Urinary bladder (tissue), 4 donors: ENCODE measurements around the gene UGP2. TPM values are rescaled to one million over a fixed set of nuclear protein-coding genes. Genes with fewer than 3 reads are reported as not detected.
"Not testable (repeated sequence)": the region's sequence is repeated elsewhere in the genome, so short reads cannot be mapped to it uniquely, and the experiment has no call there.

Experiments used
- DNase-seq: peaks from one replicate; pipeline ENCODE4 v3.0.0-alpha.2; 2015; ENCODE audit errors: extremely low spot score
- H3K27ac ChIP-seq: one replicate; pipeline ENCODE4 v1.5.1; 2013; ENCODE audit warnings: low read depth, mild to moderate bottlenecking, moderate library complexity
- H3K36me3 ChIP-seq: one replicate; pipeline ENCODE4 v1.6.1; 2013; ENCODE audit warnings: mild to moderate bottlenecking, moderate library complexity; ENCODE audit not compliant: insufficient read depth
- H3K4me1 ChIP-seq: one replicate; pipeline ENCODE4 v1.6.1; 2013; ENCODE audit warnings: mild to moderate bottlenecking, moderate library complexity; ENCODE audit not compliant: insufficient read depth
- H3K4me3 ChIP-seq: one replicate; pipeline ENCODE4 v1.5.1; 2013; ENCODE audit warnings: low read depth, low read length
- WGBS: extraction: QIAGEN DNeasy Blood & Tissue Kit; methylation state at CpG from one replicate; pipeline ENCODE4 v1.1.7; 2013; 5-methylcytosine and 5-hydroxymethylcytosine counted together
- polyA plus RNA-seq: library from polyadenylated mRNA; stranded (reverse); fragments of 200-250 nt; gene quantifications from one replicate; pipeline ENCODE4 v1.2.3, GENCODE V29; 2013
- total RNA-seq: library from RNA; depleted of rRNA; stranded (reverse); fragments of >200 nt; gene quantifications from one replicate; pipeline ENCODE4 v1.2.3, GENCODE V29; 2014
- donor health status: healthy with polysubstance abuse.
- donor health status: healthy.

The UGP2 gene
- total and polyA plus RNA-seq, 2 donors = 134 to 158 TPM

GRCh38 chr2:63844616-63845015, 2.9 kb downstream of the UGP2 start:
- DNase-seq = no peak
- 76% methylated on average over 3 of the region's 3 CpGs for WGBS
- Histone ChIP-seq H3K27ac (no peak overlapping the region), H3K4me3 (no peak overlapping the region), H3K4me1 (peaks cover 2% of the 10 kb centered on the region), H3K36me3 (no peaks in the 10 kb centered on the region)

- H3K27ac ChIP-seq = no peak overlapping the region
- no peaks in the 10 kb centered on the region for H3K36me3 ChIP-seq
- WGBS = 91% methylated on average over 3 of the region's 3 CpGs
- H3K4me3 ChIP-seq = no peak overlapping the region
- no peak for DNase-seq
- H3K4me1 ChIP-seq = peaks cover 2% of the 10 kb centered on the region
Measured at GRCh38 chr2:63845866-63846265, 4.2 kb downstream of the UGP2 start.

GRCh38 chr2:63846487-63846886, 4.8 kb downstream of the UGP2 start:
- WGBS = 25% methylated on average over 1 of the region's 1 CpG

DNA sequence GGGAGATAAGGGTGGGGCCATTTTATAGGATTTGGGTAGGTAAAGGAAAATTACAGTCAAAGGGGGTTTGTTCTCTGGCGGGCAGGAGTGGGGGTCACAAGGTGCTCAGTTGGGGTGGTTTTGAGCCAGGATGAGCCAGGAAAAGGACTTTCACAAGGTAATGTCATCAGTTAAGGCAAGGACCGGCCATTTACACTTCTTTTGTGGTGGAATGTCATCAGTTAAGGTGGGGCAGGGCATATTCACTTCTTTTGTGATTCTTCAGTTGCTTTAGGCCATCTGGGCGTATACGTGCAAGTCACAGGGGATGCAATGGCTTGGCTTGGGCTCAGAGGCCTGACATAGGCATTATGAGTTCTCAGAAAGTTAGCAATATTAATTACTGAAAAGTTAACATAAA, 5.9 kb downstream of the UGP2 start:
- WGBS = 95% methylated on average over 4 of the region's 4 CpGs
- not testable (repeated sequence) for H3K27ac ChIP-seq, H3K4me3 ChIP-seq, DNase-seq, H3K4me1 ChIP-seq, H3K36me3 ChIP-seq

More at GRCh38 chr2:63846487-63846886, 4.8 kb downstream of the UGP2 start:
- Histone ChIP-seq H3K4me1 (peaks cover 2% of the 10 kb centered on the region), H3K27ac (no peak overlapping the region), H3K36me3 (no peaks in the 10 kb centered on the region), H3K4me3 (no peak overlapping the region)
- DNase-seq = no peak

GRCh38 chr2:63849381-63850203, 7.9 kb downstream of the UGP2 start:
- Histone ChIP-seq H3K36me3 (no peaks in the 10 kb centered on the region), H3K27ac (no peak overlapping the region), H3K4me3 (no peak overlapping the region), H3K4me1 (no peaks in the 10 kb centered on the region)
- no peak for DNase-seq
- WGBS = 46% methylated on average over 7 of the region's 7 CpGs

DNA sequence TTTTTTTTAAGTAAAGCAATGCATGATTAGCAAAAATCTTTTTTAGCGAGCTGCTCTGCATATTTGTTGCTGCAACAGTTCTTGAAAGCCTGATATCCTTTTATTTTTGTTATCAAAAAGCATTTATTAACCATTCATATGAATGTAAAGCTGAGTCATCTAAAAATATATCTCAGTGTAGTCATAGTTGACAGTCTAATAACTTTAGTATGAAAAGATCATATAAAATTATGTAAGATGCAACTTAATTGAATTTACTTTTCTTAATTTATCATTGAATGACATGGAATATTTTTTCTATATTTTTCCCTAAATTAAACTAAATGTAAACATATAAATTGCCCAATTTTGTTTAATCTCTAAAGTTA, 8.5 kb downstream of the UGP2 start:
- WGBS = 50% methylated on average over 1 of the region's 1 CpG
- no peaks in the 10 kb centered on the region for H3K36me3 ChIP-seq
- H3K4me1 ChIP-seq = no peaks in the 10 kb centered on the region
- no peak overlapping the region for H3K4me3 ChIP-seq
- no peak overlapping the region for H3K27ac ChIP-seq
- no peak for DNase-seq

GRCh38 chr2:63850649-63851048, 9.0 kb downstream of the UGP2 start:
- no peak overlapping the region for H3K4me3 ChIP-seq
- H3K4me1 ChIP-seq = no peaks in the 10 kb centered on the region
- no peak for DNase-seq
- no peaks in the 10 kb centered on the region for H3K36me3 ChIP-seq
- H3K27ac ChIP-seq = no peak overlapping the region

- DNase-seq = no peak
- no peak overlapping the region for H3K27ac ChIP-seq
- no peaks in the 10 kb centered on the region for H3K36me3 ChIP-seq
- H3K4me3 ChIP-seq = no peak overlapping the region
- no peaks in the 10 kb centered on the region for H3K4me1 ChIP-seq
- 94% methylated on average over 1 of the region's 1 CpG for WGBS
Measured at GRCh38 chr2:63851691-63852311, 10.1 kb downstream of the UGP2 start.

- H3K36me3 ChIP-seq = no peaks in the 10 kb centered on the region
- no peak for DNase-seq
- H3K4me1 ChIP-seq = no peaks in the 10 kb centered on the region
- 84% methylated on average over 4 of the region's 4 CpGs for WGBS
- no peak overlapping the region for H3K4me3 ChIP-seq
- no peak overlapping the region for H3K27ac ChIP-seq
Measured at GRCh38 chr2:63853527-63854310, 12.0 kb downstream of the UGP2 start.

DNA sequence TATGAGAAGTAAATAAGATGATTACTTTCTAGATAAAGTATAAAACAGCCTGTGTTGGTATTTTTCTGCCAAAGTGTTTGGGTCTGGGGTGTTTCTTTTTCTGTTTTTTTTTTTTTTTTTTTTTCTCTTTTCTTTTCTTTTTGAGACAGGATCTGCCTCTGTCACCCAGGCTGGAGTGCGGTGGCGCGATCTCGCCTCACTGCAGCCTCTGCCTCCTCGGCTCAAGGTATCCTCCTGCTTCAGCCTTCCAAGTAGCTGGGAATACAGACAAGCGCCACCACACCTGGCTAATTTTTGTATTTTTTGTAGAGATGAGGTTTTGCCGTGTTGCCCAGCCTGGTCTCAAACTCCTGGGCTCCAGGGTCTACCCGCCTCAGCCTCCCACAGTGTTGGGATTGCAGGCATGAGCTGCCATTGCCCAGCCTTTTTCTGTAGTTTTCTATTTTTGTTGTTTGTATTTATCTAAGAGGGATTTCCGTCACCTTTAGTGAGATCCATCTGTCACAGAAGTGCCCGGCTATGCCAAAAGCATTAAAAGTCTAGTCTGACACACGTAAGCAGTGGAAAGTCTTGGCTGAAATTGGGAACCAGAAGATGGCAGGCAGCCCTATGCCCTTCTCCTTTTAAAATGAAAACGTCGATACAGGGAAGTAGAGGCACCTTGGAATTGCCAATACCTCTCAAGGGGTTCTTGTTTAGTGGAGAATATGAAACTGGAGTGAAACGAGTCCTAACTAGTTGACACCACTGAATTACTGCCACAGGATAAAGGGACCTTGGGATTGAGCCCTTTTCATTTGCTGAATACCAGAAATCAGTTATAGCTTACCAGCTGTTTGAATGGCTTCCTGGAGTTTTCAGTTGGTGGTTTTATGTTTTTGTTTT, 14.0 kb downstream of the UGP2 start:
- no peak overlapping the region for H3K4me3 ChIP-seq
- H3K36me3 ChIP-seq = no peaks in the 10 kb centered on the region
- H3K27ac ChIP-seq = no peak overlapping the region
- WGBS = 91% methylated on average over 14 of the region's 14 CpGs
- no peak for DNase-seq
- H3K4me1 ChIP-seq = no peaks in the 10 kb centered on the region

- no peak for DNase-seq
- Histone ChIP-seq H3K36me3 (no peaks in the 10 kb centered on the region), H3K27ac (no peak overlapping the region), H3K4me1 (peaks cover 2% of the 10 kb centered on the region), H3K4me3 (no peak overlapping the region)
- 81% methylated on average over 5 of the region's 5 CpGs for WGBS
Measured at GRCh38 chr2:63856303-63856603, 14.6 kb downstream of the UGP2 start.

GRCh38 chr2:63858291-63858690, 16.6 kb downstream of the UGP2 start:
- Histone ChIP-seq H3K4me3 (no peak overlapping the region), H3K36me3 (no peaks in the 10 kb centered on the region), H3K27ac (no peak overlapping the region), H3K4me1 (peaks cover 2% of the 10 kb centered on the region)
- DNase-seq = no peak
- 98% methylated on average over 2 of the region's 2 CpGs for WGBS

DNA sequence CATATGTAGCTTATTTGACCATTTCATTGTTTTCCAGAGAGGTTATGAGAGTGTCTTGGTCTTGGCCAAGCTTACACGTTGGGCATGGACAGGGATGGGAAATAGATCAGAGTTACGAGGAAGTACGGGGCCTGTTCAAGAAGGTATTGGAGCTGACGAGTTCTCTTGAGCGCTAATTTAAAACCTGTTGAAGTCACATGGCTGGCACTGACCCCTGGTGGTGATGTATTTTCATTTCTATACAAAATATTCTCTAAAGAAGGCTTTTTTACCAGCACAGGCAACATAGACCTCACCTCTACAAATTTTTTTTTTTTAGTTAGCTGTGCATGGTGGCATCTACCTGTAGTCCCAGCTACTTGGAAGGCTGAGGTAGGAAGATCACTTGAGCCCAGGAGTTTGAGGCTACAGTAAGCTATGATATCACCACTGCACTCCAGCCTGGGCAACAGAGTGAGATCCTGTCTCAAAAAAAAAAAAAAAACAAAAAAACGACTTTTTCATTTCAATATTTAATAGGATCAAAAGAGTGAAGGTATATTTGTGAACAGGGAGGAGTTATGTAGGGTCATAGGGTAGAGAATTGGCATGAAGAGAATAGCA, 19.6 kb downstream of the UGP2 start:
- no peak overlapping the region for H3K4me3 ChIP-seq
- no peak overlapping the region for H3K27ac ChIP-seq
- no peak for DNase-seq
- H3K4me1 ChIP-seq = peaks cover 2% of the 10 kb centered on the region
- WGBS = 29% methylated on average over 6 of the region's 6 CpGs
- H3K36me3 ChIP-seq = no peaks in the 10 kb centered on the region
